Fibroblast of peridontal ligament (primary cell): Measurements from ENCODE around the gene C16orf54.
"Not testable (repeated sequence)": the region's sequence is repeated elsewhere in the genome, so short reads cannot be mapped to it uniquely, and the experiment has no call there.

Experiments
- DNase-seq: peaks from one replicate; pipeline ENCODE4 v3.0.0-alpha.2; 2010; ENCODE audit errors: extremely low read depth

C16orf54 gene

DNA sequence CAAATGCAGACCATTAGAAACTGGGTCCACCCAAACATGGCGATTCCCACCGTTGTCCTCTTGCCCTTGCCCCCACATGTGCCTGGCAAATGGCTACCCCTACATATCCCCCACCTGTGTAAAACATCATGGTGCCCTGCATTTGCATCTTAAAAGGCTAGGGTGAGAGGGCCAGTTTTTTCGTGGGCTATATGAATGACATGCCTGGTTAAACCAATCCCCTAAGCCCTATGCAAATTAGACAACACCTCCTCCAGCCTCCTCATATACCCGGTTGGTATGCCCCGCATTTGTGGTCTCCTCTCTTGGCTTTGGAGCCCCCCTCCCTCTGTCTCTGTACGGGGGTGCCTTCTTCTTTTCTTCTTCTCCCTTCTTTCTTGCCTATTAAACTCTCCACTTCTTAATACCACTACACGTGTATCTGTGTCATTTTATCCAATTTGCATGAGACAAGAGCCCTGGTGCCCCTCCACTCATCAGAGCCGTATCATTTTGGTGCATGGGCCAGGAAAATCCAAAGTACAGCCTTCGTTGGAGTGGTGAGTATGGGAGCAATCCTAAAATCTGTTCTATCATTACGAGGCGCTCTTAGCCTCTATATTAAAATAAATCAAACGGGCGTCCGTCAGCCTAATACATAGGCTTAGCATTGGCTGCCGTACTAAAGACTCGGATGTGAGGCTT is 36.7 kb downstream of the C16orf54 start:
- DNase-seq: no peak

DNA sequence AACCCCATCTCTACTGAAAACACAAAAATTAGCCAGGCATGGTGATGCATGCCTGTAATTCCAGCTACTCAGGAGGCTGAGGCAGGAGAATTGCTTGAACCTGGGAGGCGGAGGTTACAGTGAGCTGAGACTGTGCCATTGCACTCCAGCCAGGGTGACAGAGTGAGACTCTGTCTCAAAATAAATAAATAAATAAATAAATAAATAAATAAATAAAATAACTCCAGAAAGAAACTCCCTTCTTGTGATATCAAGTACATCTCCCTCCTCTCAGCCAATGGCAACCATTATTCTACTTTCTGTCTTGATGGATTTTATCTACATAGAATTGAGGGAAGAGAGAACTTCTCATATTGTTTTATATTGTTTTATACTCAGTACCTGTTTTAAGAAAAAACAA is 38.6 kb downstream of the C16orf54 start:
- not testable (repeated sequence) for DNase-seq

DNA sequence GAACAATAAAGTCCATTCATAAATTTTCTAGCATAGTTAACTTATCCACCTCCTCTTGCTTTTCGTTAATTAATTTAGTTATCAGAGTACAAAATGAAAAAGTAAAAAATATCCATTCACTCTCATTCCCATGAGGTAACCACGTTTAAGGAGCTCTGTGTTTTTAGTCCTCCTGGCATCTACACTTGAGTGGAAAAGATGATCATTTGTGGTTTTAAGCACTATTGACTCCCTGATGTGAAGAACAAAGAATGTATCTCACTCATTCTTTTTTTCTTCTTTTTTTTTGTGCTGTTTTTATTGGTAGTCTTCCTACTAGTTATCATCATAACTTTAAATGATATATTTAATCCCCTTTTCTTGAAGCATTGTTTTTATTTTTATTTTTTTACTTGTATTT is 40.8 kb downstream of the C16orf54 start:
- DNase-seq: no peak

DNA sequence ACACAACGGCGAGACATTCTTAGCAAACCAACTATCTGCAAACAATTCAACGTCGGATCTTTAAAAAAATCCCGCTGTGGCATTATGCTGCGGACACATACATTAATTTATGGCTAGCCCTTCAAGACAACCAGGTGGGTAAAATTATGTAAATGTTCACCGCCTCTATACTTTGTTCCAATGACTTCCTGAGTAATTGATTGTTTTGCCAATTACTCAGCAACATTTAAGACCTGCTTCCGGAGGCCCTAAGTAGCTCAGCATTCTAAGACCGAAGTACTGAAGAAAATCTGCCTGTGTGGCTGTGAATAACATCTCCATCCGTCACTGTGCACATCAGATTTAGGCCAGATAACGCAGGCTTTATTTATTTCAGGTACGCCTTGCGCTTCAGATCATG is 43.5 kb downstream of the C16orf54 start:
- no peak for DNase-seq

DNA sequence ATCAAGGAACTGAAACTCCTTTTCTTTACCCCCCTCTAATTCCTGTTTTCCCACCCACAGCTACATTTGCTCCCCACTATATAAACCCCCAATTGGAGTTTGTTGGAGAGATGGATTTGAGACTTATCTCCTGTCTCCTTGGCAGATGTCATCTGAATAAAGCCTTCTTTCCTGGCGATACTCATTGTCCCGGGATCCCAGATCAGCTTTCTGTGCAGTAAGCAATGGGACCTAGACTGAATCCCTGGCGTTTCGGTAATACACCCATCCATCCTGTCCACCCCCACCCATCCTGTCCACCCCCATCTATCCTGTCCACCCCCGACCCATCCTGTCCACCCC is 44.6 kb downstream of the C16orf54 start:
- no peak for DNase-seq

DNA sequence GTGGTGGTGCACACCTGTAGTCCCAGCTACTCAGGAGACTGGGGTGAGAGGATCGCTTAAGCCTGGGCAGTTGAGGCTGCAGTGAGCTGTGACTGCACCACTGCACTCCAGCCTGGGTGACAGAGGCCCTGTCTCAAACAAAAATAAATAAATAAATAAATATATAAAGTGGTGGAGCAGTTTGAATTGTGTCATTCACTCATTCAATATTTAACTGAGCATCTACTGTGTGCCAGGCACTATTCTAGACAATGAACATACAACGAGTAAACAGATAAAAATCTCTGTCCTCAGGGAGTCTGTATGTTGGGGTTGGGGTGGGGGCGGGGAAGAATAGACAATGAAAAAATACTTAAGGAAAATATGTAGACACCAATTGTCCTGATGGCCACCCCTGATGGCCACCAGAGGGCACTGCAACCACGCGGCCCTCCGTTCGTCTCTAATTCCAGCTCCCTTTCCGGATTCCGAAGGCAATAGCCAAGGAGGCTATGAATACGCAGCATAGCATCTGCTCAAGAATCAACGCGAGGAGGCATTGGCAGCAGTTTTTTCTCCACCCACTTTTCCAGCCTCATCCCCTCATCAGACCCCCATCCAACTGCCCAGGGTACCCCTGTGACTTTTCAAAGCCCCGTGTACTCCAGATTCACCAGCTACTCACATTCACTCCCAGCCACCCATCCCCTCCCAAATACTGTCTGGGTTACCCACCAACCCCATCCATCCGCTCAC is 45.4 kb downstream of the C16orf54 start:
- DNase-seq: peak; percentile 90

DNA sequence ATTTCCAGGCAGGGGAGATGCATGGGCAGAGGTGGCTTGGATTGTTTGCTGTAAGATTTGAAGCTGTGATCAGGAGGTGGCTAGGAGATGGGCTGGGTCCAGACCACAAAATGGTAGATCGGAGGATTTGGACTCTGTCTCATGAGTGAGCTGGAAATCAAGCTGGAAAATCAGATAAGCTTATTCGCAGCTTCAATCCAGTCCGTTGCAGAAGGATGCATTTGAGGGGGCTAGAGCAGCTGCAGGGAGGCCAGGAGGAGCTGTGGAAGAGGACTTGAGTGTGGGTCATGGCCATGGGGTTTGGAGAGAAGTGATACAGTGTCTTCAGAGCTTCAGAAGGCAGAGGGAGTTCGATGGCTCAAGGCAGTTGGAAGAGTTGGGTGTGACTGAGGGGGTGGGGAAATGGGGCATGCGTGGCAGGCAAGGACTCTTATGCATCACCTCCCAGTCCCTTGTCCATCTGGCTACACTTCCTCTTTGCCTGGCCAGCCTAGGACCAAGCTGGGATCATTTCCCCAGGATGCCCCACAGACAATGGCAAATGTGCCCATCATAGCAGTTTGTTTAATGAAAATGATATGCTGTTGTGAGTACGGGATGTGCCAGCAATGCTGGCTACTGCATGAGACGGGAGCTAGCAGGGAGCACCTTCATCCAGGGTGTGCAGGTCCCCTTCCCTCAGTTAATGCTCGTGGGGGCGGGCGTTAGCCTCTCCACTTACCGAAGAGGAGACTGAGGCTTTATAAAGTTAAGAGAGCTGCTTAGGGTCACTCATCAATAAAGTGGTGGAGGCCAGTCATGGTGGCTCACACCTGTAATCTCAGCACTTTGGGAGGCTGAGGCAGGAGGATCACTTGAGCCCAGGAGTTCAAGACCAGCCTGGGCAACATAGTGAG is 46.2 kb downstream of the C16orf54 start:
- no peak for DNase-seq

DNA sequence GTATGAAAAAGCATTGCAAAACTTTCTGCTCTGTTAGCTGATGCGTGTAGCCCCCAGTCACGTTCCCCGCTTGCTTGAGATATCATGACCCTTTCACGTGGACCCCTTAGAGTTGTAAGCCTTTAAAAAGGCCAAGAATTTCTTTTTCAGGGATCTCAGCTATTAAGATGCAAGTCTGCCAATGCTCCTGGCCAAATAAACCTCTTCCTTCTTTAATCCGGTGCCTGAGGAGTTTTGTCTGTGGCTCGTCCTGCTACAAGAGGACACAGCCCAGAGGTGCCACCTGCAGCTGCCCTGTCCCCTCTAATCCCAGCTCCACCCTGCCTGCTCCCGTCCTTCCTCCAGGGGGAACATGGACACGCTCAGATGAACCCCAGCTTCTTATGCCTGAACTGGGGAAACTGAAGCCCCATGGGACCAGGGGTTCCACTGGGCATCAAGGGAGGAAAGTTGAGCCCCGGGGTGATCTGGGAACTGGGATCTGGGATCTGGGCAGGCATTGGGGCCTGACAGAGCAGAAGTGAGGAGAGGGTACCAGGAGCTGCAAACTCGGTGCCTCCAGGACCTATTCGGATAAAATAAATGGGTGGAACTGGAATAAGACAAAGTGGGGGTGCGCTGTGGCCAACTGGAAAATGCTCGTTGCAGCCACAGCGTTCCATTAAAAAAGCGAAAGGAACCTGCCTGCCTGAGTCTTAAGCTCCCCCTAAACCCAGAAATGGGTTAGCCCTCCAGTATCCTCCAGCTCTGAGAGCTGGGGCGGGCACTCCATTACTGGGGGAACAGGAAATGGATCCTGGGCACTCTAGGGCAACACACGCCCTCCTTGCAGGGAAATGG is 47.1 kb downstream of the C16orf54 start:
- DNase-seq: no peak

DNA sequence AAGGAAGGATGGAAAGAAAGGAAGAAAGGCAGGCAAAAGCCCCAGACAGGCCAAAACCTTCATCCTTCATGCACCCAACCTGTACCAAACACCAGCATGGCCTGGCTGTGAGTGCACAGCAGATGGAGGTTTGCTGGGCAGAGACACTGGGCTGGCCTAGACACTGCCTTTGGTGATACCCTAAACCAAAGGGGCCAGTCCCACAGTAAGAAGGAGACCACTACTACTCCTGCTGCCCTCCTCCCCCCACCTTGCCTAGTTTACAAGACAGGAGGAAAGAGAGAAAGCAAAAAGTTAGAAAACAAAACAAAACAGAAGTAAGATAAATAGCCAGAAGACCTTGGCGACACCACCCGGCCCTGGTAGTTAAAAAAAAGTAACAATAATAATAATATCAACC is 47.7 kb downstream of the C16orf54 start:
- no peak for DNase-seq

DNA sequence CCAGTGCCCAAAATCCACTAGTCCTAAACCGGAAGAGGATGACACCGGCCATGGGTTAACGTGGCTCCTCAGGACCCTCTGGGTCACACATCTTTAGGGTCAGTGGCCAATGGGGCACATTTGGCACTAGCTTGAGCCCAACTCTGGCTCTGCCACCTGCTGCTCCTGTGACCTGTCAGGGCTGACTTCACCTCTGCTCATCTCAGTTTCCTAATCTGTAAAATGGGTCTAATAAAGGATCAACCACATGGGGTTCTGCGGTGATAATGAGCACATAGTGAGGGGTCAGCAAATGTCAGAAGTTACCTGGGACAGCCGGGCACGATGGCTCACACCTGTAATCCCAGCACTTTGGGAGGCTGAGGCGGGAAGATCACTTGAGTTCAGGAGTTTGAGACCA is 48.4 kb downstream of the C16orf54 start:
- DNase-seq: no peak

DNA sequence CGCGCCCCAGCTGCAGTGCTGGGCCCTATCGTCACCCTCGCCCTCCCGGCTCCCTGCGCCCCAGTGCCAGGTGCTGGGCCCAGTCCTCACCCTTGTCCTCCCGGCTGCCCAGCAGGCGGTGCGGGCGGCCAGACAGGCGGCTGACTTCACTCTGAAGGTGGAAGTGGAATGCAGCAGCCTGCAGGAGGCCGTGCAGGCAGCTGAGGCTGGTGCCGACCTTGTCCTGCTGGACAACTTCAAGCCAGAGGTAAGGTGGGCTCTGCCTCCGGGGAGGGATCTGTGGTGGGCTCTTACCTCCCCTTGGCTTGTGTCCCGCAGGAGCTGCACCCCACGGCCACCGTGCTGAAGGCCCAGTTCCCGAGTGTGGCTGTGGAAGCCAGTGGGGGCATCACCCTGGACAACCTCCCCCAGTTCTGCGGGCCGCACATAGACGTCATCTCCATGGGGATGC is 48.9 kb downstream of the C16orf54 start:
- no peak for DNase-seq

DNA sequence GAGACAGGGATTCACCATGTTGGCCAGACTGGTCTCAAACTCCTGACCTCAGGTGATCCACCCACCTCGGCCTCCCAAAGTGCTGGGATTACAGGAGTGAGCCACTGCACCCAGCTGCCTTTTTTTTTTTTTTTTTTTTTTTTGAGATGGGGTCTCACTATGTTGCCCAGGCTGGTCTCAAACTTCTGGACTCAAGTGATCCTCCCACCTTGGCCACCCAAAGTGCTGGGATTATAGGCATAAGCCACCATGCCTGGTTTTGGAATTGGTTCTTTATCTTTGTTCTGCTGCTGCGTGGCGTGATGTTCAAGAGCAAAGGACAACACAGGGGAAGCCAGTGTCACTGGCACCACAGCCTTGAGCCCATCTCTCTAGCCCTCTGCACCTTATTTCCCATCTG is 50.1 kb downstream of the C16orf54 start:
- not testable (repeated sequence) for DNase-seq

DNA sequence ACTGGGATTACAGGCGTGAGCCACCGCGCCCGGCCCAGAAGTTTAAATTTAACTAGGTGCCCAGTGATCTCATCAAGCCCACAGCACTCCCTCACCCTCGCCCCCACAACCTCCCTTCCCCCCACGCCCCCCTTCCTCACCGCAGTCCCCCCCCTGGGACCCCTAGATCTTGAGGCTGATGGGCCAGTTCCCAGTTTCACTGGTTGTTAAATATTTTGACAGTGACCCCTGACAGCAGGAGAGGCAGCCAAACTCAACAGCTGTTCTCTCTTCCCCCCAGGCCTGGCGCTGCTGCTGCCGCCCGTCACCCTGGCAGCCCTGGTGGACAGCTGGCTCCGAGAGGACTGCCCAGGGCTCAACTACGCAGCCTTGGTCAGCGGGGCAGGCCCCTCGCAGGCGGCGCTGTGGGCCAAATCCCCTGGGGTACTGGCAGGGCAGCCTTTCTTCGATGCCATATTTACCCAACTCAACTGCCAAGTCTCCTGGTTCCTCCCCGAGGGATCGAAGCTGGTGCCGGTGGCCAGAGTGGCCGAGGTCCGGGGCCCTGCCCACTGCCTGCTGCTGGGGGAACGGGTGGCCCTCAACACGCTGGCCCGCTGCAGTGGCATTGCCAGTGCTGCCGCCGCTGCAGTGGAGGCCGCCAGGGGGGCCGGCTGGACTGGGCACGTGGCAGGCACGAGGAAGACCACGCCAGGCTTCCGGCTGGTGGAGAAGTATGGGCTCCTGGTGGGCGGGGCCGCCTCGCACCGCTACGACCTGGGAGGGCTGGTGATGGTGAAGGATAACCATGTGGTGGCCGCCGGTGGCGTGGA is 51.2 kb downstream of the C16orf54 start:
- no peak for DNase-seq

DNA sequence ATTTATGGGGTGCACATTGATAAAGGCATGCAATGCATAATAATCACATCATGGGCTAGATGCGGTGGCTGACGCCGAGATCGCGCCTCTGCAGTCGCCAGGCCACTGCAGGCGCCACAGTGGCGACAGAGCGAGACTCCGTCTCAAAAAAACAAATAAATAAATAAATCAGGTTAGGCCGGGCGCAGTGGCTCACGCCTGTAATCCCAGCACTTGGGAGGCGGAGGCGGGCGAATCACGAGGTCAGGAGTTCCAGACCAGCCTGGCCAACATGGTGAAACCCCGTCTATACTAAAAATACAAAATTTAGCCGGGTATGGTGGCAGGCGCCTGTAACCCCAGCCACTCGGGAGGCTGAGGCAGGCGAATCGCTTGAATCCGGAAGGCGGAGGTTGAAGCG is 53.2 kb downstream of the C16orf54 start:
- DNase-seq: not testable (repeated sequence)
